H7 (cell line): Measurements from ENCODE around the gene MAN2C1. TPM values are rescaled to one million over a fixed set of nuclear protein-coding genes. Genes with fewer than 3 reads are reported as not detected.

Experiments
- DNase-seq: peaks from one replicate; pipeline ENCODE4 v3.0.0; 2012
- H3K27me3 ChIP-seq: 2 replicates; pipeline ENCODE4 v1.6.0; 2011; ENCODE audit warnings: mild to moderate bottlenecking, low read length; ENCODE audit not compliant: control insufficient read depth, insufficient read depth
- H3K36me3 ChIP-seq: replicated peaks from 2 replicates; pipeline ENCODE4 v1.5.1; 2011; ENCODE audit warnings: low read length; ENCODE audit not compliant: control insufficient read depth, insufficient read depth
- H3K4me3 ChIP-seq: 2 replicates; pipeline ENCODE4 v1.5.1; 2011; ENCODE audit warnings: low read depth, mild to moderate bottlenecking, control low read depth, low read length, moderate library complexity; ENCODE audit not compliant: insufficient read depth
- total RNA-seq: library from RNA; depleted of rRNA; stranded (reverse); fragments of >200 nt; shearing (Covaris generic); gene quantifications from 2 replicates; pipeline ENCODE4 v1.2.3, GENCODE V29; 2014

The MAN2C1 gene
- total RNA-seq, 1 experiment from 2014 or later = 79.8 TPM

GRCh38 chr15:75367006-75367405 lies 1.4 kb downstream of the MAN2C1 start:
- Histone ChIP-seq H3K4me3 (no peak overlapping the region), H3K27me3 (no peaks in the 10 kb centered on the region), H3K36me3 (peaks cover 26% of the 10 kb centered on the region)
- DNase-seq = no peak

GRCh38 chr15:75366163-75366562 lies 2.2 kb downstream of the MAN2C1 start:
- no peak for DNase-seq
- H3K4me3 ChIP-seq = no peak overlapping the region
- peaks cover 22% of the 10 kb centered on the region for H3K36me3 ChIP-seq
- no peaks in the 10 kb centered on the region for H3K27me3 ChIP-seq

DNA sequence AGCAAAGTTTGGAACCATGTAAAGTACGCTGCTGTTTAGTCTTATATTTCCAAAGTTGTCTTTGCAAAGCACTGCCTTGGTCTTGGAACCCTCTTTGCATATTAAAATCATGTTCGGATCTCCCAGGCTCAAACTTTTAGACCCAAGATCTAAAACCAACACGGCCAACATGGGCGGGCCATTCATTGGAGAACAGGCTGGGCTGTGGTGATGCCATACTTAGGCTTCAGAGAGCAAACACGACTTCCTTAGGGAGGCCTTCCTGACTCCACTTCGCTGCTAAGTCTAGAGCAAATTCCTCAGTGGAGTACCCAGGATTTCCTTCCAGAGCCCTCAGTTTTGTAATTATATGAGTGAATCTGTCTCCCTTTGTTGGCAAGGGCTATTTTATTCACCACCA lies 3.5 kb downstream of the MAN2C1 start:
- no peak for DNase-seq
- Histone ChIP-seq H3K36me3 (peaks cover 25% of the 10 kb centered on the region), H3K4me3 (no peak overlapping the region), H3K27me3 (no peaks in the 10 kb centered on the region)

GRCh38 chr15:75363786-75364185 lies 4.6 kb downstream of the MAN2C1 start:
- H3K27me3 ChIP-seq = no peaks in the 10 kb centered on the region
- H3K36me3 ChIP-seq = peaks cover 34% of the 10 kb centered on the region
- DNase-seq = no peak
- H3K4me3 ChIP-seq = no peak overlapping the region

DNA sequence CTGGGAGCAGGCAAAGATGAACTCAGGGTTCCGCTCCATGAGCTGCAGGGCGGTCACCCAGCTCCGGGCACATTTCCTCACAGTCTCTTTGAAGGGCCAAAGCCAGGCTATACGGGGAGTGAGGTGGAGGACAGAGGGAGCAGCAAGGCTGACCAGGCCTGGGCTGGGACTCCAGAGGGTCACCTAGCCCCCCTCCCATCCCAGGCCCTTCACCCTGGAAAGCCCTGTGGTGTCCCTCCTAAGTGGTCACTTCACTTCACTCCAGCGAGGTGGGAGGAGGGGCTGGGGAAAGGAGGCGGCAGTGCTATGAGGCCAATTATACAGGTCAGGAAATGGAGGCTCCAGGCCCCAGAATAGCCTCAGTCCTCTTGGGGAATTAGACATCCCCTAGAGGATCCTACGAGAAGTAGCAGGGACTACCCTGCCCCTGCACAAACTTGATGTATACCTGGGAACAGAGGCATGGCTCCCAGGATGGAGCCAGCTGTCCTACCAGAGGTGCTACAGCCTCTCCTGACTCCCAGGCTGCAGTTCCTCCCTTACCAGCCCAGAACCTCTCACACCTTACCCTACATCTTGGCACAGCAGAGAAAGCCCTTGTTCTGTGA lies 5.7 kb downstream of the MAN2C1 start:
- H3K4me3 ChIP-seq = no peak overlapping the region
- peak; percentile 70 for DNase-seq
- H3K36me3 ChIP-seq = peaks cover 40% of the 10 kb centered on the region
- H3K27me3 ChIP-seq = no peaks in the 10 kb centered on the region

DNA sequence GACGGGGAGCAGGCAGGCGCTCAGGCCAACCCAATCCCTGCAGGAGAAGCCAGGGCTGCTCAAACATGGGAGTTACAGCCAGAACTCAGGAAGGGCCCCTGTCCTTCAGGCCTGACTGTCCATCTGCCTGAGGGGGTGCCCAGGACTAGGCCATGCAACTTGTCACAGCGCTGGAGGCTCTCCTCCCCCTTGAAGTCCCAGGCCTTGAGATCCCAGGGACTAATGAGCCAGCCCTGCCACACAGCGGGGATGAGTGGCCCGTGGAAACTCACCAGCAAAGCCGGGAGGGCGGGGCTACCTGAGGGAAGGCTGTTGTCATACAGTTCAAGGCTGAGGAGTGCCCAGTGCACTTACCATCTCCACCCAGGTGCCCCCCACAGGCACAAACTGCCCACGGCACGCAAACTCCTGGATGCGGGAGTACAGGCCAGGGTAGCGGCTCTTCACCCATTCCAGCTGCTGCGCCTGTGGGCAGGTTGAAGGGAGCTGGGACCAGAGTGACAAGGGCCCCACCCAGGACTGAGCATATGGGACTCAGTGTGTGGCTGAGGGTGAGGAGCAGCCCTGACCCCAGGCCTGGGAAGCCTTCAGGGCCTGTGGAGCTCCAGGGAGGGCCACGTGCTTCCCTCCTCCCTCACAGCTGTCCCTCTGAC lies 6.3 kb downstream of the MAN2C1 start:
- peak; percentile 40 for DNase-seq

GRCh38 chr15:75361361-75361988 lies 6.9 kb downstream of the MAN2C1 start:
- no peak for DNase-seq
- H3K27me3 ChIP-seq = no peaks in the 10 kb centered on the region
- peaks cover 38% of the 10 kb centered on the region for H3K36me3 ChIP-seq
- H3K4me3 ChIP-seq = no peak overlapping the region

More for the DNA sequence above, 6.3 kb downstream of the MAN2C1 start:
- peaks cover 40% of the 10 kb centered on the region for H3K36me3 ChIP-seq
- no peaks in the 10 kb centered on the region for H3K27me3 ChIP-seq
- no peak overlapping the region for H3K4me3 ChIP-seq

GRCh38 chr15:75360856-75361255 lies 7.6 kb downstream of the MAN2C1 start:
- H3K4me3 ChIP-seq = no peak overlapping the region

GRCh38 chr15:75360391-75360790 lies 8.0 kb downstream of the MAN2C1 start:
- DNase-seq = no peak
- Histone ChIP-seq H3K27me3 (no peaks in the 10 kb centered on the region), H3K36me3 (peaks cover 34% of the 10 kb centered on the region), H3K4me3 (no peak overlapping the region)

More at GRCh38 chr15:75360856-75361255, 7.6 kb downstream of the MAN2C1 start:
- no peaks in the 10 kb centered on the region for H3K27me3 ChIP-seq
- DNase-seq = no peak
- H3K36me3 ChIP-seq = peaks cover 35% of the 10 kb centered on the region

DNA sequence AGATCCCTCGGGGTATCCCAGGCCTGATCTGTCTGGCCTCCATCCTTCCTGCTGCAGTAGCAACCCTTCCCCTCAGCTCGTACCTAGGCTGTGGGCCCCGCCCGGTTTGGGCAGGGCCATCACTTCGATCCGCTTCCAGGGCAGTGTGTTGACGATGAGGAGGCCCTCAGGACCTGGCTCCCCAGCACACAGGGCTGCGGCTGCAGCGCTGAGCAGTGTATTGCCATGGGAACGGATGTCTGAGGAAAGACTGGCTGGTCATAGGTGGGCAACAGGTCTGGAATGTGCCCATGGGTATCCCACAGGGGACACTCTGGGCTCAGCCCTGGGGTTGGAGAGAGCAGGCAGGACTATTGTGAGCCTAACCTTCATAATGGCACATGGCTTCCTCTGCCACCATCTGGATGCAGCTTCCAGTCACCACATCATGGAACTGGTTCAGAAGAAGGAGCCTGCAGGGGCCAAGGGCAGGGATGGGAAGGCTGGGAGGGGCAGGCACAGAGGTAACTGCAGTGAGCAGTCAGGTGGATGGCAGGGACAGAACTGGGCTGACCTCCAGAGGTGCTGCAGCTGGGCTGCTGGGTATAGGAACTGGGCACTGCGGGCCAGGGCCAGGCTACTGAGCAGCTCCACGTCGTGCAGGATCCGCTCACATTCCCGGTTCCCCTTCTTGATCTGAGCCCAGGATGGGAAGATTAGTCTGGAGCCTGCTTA lies 8.7 kb downstream of the MAN2C1 start:
- Histone ChIP-seq H3K36me3 (peaks cover 33% of the 10 kb centered on the region), H3K4me3 (no peak overlapping the region)
- no peak for DNase-seq

DNA sequence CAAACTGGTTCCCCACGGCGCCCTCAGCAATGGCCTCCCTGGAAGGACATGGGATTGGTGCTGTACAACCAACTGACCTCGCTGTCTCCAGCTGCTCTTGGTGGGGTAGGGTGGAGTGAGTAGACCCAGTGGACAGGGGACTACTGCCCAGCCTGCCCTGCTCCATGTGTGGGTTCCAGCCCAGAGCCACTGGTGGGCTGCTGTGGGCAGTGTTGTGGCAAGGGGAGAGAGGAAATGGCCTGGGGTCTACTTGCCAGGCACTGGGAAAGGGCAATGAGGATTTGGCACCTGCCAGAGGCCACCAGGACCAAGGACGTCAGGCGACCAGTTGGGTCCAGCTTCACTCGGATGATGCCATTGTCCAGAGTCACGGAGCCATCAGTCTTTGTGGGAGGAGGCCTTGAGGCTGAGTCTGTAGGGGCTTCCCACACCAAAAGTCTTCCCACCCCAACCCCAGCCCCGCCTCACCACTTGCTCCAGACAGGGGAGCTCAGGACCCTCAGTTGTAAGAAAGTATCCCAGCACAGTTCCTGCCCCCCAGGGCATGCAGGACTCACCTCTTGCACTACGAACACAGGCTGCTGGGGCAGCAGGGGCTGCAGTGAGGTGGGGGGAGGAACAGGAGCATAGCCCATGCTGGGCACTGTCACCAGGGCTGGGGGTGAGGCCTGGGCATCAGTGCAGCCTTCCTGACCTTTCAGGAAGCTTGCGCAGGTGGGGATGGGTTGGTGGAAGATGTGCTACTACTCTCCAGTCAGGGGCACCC lies 9.5 kb downstream of the MAN2C1 start:
- H3K36me3 ChIP-seq = peaks cover 30% of the 10 kb centered on the region
- peak; percentile 36 for DNase-seq
- H3K27me3 ChIP-seq = no peaks in the 10 kb centered on the region
- no peak overlapping the region for H3K4me3 ChIP-seq

More for the DNA sequence above, 8.7 kb downstream of the MAN2C1 start:
- no peaks in the 10 kb centered on the region for H3K27me3 ChIP-seq

DNA sequence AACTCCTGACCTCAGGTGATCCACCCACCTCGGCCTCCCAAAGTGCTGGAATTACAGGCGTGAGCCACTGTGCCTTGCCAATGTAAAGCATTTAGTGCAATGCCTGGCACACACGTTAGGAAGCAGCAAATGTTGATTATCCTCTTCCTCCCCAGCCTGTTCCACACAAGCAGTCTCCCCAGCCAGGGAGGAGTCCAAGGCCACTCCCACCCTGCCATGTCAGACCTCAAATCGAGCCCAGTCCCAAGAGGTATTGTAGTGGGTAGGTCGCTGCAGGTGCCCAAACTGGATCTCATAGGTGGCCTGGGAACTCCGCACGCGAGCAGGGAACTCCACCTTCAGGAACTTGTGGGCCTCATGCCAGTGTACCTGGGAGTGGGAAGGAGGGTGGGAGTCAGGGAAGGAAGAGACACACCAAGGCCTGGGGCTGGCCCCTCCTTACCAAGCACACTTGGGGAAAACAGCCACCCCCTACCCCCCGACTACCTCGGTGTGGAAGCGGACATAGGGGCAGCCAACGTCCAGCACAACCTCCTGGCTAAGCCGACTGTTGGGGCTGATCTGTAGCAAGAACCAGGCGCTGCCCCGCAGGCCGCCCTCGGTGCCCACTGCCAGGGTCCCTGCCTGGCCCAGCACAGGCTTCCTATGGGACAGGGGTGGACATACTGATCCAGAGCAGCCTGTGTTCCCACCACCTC lies 10.3 kb downstream of the MAN2C1 start:
- DNase-seq = no peak
- H3K27me3 ChIP-seq = no peaks in the 10 kb centered on the region
- no peak overlapping the region for H3K4me3 ChIP-seq
- peaks cover 27% of the 10 kb centered on the region for H3K36me3 ChIP-seq

DNA sequence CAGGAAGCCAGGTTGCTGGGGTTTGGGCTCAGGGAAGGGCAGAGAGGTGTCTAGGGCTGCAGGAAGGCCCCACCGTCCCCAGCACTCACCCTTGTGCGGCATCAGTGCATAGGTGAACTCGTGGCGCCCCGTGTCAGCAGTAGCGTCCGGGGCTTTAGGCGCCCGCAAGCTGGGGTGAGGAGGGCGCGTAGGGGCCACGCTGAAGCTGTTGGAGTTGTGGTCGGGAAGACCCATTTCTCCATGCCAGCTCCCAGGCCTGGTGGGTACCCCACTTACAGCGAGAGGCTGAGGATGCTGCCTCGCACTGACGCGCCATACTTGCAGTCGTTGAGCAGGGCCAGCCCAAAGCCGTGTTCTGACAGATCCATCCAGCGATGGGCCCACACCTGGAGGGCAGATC lies 11.9 kb downstream of the MAN2C1 start:
- Histone ChIP-seq H3K4me3 (no peak overlapping the region), H3K27me3 (no peaks in the 10 kb centered on the region)

GRCh38 chr15:75356006-75356405 lies 12.4 kb downstream of the MAN2C1 start:
- no peak overlapping the region for H3K4me3 ChIP-seq
- no peaks in the 10 kb centered on the region for H3K27me3 ChIP-seq
- DNase-seq = peak; percentile 56
- H3K36me3 ChIP-seq = peaks cover 20% of the 10 kb centered on the region

More for the DNA sequence above, 11.9 kb downstream of the MAN2C1 start:
- peaks cover 22% of the 10 kb centered on the region for H3K36me3 ChIP-seq
- DNase-seq = no peak
